ENCODE results near the gene SHC3.

The SHC3 gene

GRCh38 chr9:89153232-89154017 is 25.2 kb downstream of the SHC3 start:
- DNase-seq = no peak

DNA sequence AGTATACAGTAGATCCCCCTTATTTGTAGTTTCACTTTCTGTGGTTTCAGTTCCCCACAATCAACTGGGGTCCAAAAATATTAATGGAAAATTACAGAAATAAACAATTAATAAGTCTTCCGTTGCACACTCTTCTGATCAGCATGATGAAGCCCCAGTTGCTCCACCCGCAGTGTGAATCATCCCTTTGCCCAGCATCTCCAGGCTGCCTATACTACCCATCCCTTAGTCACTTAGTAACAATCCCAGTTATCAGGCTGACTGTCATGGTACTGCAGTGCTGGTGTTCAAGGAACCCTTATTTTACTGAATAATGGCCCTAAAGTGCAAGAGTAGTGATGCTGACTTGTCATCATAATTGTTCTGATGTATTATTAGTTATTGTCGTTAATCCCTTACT is 28.9 kb downstream of the SHC3 start:
- DNase-seq = no peak

DNA sequence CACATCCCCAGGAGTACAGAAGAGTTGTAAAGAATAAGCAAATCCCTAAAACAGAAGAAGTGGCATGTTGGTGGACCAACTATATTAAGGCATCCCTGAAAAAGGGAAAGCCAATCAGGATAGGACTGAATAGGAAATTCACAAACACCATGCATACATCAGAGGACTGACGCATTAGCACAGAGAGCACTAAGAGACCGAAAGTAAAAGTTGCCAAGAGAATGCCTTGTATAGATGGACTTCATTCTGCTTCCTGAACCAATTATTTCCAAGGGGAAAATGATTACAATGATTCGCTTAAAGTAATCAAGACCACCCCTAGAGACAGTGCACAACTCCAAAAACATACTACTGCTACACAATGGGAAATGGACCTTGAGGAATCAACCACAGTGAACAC is 33.5 kb downstream of the SHC3 start:
- DNase-seq = no peak

DNA sequence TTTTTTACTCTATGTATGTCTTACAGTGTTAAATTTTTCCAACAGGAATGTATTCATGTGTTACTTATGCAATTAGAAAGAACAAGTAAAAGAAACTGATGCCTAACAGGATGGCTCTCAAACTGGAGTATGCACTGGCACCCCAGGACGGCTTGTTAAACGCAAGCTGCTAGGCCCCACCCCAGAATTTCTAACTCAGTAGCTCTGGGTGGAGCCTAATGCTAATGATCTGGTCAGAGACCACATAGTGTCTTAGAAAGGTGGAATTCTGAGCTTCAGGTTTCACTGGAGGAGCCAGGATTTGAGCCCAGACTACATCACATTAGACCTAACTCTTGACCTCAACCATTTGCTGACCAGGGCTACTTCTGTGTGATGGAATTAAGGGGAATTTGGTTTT is 34.4 kb downstream of the SHC3 start:
- DNase-seq = no peak

DNA sequence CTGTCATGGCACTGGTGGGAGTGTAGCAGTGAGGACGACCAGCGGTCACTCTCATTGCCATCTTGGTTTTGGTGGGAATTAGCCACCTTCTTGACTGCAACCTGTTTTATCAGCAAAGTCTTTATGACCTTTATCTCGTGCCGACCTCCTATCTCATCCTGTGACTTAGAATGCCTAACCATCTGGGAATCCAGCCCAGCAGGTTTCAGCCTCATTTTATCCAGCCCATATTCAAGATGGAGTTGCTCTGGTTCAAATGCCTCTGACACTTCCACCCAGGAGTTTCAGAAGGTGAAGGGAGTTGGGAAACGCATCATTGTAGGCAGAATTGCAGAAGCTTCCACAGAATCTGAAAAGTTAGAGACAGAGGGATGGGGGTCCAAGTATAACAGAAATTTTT is 35.4 kb downstream of the SHC3 start:
- no peak for DNase-seq

- DNase-seq = no peak
These were observed 39.2 kb downstream of the SHC3 start for GRCh38 chr9:89139455-89139854.

- DNase-seq = no peak
These were observed 39.9 kb downstream of the SHC3 start for GRCh38 chr9:89138463-89139390.

GRCh38 chr9:89137542-89138462 is 40.8 kb downstream of the SHC3 start:
- DNase-seq = no peak

DNA sequence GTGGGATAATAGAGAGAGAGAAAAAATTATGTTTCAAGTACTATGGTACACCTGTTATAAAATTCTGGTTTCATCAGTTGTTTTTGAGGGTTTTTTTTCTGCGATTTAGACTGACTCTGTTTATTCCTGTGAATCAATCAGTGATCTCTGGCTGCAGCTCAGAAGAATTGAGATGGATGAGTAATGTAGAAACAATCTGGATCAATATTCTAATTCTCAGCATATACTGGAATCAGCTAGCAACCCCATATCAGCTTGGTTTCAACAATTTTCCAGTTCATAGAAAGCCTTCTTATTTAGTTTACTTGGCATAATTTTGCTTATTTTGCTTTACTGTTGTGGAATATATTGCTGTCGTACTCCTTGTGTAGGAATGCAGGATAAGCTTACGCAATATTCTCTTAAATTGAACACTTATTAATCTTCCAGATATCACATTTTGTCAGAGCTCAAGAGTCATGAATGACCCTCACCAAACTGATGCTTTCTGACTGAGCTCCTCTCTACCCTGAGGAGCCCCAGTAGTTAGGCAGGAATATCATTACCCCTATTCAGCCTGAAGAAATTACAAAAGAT is 42.9 kb downstream of the SHC3 start:
- DNase-seq = no peak

GRCh38 chr9:89134709-89135108 is 43.9 kb downstream of the SHC3 start:
- no peak for DNase-seq

DNA sequence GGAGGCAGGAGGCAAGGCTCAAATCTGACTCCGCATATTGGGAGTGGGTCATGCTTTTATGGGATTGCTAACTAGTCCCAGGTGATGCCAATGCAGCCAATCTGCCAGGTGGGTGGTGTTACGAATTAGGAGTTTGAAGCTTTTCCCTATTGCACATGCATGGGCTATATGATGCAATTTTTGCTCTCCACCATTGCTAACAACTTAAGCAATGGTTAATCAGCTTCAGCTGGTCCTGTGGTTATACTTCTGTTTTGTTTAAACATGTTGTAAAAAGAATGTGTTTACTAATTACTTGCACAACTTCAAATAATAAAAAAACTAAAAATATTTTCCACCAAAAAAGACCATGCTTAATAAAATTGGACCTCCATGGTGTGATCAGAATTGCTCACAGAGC is 55.7 kb downstream of the SHC3 start:
- DNase-seq = no peak

GRCh38 chr9:89120704-89121103 is 57.9 kb downstream of the SHC3 start:
- DNase-seq = no peak

- no peak for DNase-seq
These were observed 61.8 kb downstream of the SHC3 start for GRCh38 chr9:89116805-89117192.

DNA sequence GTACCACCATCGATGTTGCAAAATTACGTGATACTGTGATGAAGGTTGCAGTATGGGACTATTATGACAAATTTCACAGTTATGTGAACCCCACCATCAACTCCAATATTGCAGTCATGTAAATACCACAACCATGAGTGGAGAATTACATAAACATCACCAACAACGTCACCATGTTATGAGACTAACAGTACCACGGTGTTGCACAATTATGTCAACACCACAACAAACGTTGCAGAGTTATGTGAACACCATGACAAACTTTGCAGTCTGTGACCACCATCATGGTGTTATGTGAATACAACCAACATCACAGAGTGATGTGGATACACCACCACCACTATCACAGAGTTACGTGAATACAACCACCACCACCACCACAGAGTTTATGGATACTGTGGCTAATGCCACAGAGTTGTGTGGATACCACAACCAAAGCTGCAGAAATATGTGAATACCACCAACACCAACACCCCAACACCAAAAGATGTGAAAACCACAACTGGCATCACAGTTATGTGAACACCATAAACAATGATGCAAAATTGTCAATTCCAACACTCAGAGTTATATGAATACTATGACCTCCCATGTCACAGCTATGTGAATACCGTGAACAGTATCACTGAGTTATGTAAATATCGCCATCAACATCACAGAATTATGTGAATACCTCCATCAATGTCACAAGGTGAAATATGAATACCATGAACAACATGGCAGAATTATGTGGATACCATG is 62.4 kb downstream of the SHC3 start:
- DNase-seq = no peak

DNA sequence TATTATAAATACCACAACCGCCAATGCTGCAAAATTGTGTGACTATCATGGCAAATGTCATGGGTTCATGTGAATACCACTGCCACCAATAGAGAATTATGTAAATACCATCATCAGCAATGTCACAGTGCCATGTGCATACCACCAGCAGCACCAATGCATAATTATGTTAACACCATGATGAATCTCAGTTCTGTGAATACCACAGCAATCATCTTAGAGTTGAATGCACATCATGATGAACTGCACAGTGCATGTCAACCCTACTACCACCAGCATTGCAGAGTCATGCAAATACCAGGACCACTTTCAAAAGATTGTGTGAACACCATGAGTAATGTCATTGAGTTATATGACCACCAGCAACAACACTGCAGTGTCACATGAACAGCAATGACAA is 63.2 kb downstream of the SHC3 start:
- DNase-seq = no peak

GRCh38 chr9:89114741-89115140 is 63.9 kb downstream of the SHC3 start:
- DNase-seq = no peak

DNA sequence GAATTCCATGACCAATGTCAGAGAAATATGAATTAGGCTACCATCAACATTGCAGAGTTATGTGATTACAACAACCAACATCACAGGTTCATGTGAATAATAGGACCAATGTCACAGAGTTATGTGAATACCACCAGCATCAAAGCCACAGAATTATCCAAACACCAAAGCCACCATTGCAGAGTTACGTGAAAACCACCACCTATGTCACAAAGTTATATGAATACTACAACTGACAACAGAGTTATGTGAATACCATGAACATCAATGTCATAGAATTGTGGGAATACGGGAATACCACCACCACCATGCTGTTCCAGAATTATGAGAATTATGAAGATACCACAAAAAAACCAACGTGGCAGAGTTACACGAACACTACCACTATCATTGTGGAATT is 64.8 kb downstream of the SHC3 start:
- DNase-seq = no peak

DNA sequence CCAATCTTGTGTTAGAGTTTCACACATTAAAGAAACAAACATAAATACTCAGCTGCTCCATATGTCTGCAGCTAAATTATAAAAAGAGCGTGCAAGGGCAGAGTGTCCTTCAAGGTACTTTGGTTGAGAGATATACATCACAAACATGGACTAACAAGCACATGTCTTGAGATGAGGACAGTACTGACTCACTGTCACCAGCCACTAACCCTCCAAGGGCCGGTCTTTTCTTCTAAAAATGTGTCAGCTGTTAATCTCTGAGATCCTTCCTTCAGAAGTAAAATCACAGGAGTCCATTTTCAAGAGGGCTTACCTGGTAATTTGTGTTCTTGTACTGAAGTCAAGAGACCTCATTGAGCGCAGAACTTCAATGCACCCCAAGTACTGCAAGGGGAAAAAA is 66.4 kb downstream of the SHC3 start:
- DNase-seq = no peak

GRCh38 chr9:89109666-89110065 is 69.0 kb downstream of the SHC3 start:
- DNase-seq = no peak

- no peak for DNase-seq
These were observed 71.2 kb downstream of the SHC3 start for GRCh38 chr9:89107406-89107805.

DNA sequence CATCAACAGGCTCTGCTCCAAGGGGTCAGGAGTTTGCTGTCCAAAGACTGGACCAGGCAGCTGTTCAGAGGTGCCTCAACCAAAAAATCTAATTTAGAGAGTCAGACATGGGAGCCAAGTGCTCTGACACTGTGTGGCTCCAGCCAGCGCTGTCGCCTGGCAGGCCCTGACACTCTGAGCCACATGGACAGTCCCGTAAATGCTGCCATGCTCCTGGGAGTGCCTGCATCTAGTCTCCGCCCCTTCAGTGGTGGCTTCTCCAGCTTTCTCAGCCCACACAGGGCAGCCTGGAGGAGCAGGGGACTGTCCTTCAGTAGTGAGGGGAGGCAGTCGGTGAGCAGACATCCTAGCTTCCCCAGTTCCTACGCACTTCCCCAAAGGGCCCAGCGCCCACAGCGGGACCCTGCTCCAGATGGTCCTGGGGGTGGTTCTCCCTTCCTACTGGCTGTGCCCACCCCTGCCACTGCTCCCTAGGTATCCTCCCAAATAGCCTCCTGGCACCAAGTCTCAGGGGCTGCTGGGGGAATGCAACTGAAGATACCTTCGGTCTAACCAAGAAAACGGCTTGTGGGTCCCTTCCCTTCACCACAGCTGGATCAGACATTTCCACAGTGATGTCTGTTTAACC is 72.3 kb downstream of the SHC3 start:
- DNase-seq = no peak

DNA sequence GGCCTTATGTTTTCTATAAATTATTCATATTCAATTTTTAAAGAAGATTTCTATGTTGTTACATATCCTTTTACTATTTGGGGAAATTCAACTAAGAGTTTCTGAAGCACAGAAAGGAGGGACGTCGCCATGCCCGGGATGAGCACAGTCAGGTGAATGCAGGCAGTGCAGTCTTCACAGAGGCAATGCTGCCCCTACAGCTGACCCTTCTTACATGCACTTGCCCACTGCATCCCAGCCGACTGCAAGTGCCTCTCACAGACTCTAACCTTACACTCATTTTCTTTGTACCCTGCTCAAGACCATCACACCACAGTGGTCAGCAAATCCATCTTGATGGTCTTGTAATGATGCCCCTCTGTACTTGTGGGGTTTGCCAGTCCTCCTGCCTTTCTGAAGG is 73.8 kb downstream of the SHC3 start:
- no peak for DNase-seq
